GM18873 (cell line): ENCODE data around the gene ADAT3.

Source experiments
- ATAC-seq: cut with Tn5 transposase; IDR thresholded peaks from one replicate; pipeline ENCODE4 v1.9.1; 2021; ENCODE audit warnings: mild to moderate bottlenecking, moderate library complexity, moderate number of reproducible peaks; ENCODE audit not compliant: unreplicated experiment, low FRiP score

The ADAT3 gene

DNA sequence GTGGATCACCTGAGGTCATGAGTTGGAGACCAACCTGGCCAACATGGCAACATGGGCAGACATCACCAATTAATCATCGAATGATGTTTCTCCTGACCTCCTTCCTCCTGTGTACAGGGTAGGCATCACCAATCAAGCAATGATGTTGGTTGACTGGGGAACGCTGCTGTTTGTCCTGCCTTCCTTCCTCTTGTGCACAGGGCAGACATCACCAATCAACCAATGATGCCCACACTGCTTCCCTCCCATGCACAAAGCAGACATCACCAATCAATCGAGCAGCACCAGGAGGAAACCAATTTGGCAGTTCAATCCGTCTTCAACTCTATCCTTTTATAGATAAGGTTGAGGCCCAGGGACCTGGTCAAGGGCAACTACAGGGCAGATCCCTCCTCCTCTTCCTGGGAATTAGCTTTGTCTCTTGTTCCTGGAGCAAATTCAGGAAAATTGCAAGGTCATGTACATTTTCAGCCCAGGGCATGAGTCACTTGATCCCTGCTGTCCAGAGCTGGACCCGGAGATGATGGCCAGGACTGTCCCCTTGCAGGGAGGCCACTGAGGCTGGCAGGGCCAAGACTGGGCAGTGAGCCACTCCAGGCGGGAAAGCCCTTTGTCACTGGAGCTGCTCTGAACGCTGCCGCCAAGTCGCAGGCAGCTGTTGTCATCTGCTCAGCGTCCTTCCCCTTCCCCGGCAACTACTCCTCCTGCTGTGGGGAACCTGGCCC is 30.4 kb downstream of the ADAT3 start:
- ATAC-seq: no peak

GRCh38 chr19:1936430-1936829 is 31.2 kb downstream of the ADAT3 start:
- no peak for ATAC-seq

DNA sequence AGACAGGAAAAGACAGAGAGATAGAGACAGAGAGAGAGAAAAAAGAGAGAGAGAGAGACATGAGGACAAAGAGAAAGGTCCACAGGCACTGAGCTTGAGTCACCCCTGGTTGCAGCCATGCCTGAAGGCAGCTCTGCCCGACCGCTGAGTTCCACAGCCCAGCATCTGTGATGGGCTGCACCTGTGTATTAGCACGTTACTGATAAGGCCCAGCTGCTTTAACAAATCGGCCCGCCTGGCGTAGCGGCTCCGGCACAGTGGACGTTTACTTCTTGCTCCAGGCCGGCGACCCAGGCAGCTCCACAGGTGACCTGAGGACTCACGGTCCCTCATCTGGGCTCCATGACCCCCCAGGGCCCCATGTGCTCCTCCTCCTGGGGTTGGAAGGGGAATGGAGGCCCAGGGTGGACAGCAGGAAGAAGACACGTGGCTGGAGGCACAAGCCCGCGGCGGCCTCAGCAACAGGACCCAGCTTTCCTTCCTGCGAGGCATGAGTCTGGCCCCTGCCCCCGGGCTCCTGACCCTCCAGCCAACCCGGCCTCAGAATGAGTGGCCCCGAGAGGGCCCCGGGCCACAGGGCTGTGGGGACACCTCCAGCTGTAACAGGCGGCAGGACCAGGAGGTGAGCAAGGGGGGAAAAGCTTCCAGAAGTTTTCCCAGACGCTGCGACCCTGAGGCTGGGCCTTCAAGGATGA is 31.9 kb downstream of the ADAT3 start:
- ATAC-seq: no peak

GRCh38 chr19:1938071-1938470 is 32.9 kb downstream of the ADAT3 start:
- no peak for ATAC-seq

DNA sequence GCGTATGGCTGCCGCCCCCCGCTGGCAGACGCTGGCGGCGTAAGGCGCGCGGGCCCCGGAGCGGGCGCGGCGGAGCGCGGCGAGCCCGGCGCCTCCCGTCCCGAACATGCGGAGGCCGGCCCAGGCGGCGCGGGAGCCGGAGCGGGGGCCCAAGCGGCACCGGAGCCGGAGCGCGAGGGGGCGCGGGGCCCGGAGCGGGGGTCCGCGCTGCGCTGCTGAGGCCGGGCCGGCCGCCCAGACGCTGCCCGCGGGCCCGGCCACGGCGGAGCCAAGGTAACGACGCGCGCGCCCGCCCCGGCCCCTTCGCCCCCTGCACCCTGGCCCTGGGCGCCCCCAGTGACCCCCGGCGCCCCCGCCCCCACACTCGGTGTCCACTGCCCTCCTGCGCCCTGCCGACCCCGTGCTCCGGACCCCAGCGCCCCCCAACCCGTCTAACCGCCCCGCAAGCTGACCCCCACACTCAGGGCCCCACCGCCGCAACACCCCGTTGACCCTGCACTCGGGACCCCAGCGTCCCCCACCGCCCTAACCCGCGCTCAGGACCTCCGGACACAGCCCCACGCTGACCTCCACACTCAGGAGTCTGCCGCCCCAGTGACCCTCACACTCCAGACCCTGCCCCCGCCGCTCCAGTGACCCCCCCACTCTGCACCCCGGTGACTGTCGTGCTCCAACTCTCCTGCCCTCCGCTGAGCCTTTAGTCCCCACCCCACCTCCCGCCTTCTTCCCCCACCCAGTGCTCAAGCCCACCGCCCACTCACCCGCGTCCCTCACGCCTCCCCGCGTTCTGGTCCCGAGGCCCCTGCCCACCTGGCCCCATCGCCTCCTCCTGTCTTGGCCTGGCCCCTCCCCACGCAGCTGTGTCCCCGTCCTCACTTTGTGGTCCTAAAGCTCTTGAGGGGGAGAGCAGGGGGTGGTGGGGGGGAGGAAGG is 36.2 kb downstream of the ADAT3 start, which contains the start of gene CSNK1G2:
Gene CSNK1G2, plus strand, starts transcription at position 27 of the 932 bp plus-strand sequence. CDS start 28,601 bp downstream, outside the sequence.
- ATAC-seq: no peak

DNA sequence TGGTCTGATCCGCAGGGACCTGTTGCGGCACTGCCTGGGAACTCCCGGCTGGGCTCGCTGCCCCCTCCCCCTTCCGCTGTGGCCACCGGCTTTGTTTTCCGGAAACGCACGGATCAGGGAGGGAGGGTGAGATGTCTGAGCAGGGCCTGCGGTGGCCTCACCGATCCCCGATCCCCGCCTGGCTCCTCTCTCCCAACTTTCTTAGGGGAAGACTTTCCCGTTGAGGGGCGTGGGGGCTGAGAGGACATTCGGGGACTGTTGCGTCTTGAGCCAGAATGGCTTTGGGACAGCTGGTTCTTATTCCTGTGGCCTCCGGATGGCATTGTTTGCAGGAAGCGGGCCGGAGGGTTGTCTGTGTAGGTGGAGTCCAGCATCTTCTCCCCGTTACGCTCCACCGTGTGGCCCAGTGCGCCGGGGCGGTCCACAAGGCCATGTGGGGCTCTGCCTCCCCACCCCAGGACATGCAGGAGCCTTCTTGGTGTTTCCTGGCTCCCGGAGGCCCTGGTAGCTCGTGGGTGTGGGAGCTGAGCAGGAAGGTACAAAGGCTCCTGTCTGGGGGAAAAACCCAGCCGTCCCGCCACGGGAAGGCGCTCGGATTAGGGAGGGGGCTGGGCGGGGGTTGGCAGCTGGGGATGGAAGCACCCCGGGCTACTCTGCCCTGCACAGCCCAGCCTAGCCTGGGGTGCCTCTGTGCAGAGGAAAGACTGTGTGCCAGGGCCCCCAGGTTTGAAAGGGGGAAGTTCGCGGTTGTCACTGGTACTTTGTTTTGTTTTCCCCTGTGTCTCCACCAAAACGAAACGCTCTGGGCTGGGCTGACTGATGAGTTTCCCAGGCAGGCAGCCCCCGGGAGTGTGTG is 37.1 kb downstream of the ADAT3 start:
- no peak for ATAC-seq

- ATAC-seq: no peak
Observed at GRCh38 chr19:1942934-1943555, 37.8 kb downstream of the ADAT3 start.

DNA sequence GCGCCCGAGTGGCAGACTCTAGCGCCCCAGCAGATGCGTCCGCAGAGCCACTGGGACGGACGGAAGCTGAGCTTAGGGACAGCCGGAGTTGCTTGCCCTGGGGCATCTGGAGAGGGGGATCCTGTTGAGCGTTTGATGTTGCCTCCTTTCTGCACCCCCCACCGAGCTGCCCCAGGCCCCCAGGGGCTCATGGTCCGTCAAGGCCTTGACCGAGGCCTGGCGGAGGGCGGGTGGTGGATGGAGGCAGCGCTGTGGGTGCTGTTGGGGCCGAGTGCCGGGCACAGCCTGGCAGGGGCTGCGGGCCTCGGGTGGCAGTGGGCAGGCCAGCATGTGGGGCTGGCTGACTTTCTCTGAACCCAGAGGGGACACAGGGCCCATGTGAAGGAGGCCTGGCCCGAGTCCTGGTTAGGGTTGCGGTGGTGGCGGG is 38.5 kb downstream of the ADAT3 start:
- ATAC-seq: no peak

- no peak for ATAC-seq
Observed at GRCh38 chr19:1944088-1944915, 39.1 kb downstream of the ADAT3 start.

GRCh38 chr19:1944916-1945561 is 39.8 kb downstream of the ADAT3 start:
- no peak for ATAC-seq

- ATAC-seq: no peak
Observed at GRCh38 chr19:1945899-1946298, 40.7 kb downstream of the ADAT3 start.

DNA sequence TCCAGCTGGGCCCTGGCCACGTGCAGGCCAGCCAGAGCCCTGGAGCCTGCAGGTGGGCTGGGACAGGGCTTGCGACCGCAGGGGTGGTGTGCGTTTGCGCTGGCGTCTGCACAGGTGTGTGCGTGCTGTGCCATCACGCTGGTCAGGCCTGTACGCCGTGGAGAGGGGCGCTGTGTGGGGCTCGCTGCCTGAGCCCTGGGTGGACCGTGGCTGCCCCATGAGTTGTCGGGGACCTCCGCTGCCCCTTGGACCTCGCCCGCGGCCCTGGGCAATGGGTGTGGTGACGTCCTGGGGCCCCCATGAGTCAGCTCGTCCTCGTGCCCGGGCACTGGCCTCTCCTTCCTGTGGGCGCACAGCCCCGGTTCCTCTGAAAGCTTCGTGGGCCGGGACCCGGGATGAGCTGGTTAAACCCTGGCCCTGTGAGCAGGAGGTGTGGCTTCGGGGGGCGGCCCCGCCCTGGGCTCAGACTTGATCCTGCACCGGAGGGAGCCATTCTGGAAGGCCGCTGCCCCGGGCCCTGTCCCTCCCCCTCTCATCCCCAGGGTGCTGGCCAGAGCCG is 42.5 kb downstream of the ADAT3 start:
- no peak for ATAC-seq

- ATAC-seq: no peak
Observed at GRCh38 chr19:1949304-1950101, 44.3 kb downstream of the ADAT3 start.

GRCh38 chr19:1950640-1951039 is 45.4 kb downstream of the ADAT3 start:
- ATAC-seq: no peak

DNA sequence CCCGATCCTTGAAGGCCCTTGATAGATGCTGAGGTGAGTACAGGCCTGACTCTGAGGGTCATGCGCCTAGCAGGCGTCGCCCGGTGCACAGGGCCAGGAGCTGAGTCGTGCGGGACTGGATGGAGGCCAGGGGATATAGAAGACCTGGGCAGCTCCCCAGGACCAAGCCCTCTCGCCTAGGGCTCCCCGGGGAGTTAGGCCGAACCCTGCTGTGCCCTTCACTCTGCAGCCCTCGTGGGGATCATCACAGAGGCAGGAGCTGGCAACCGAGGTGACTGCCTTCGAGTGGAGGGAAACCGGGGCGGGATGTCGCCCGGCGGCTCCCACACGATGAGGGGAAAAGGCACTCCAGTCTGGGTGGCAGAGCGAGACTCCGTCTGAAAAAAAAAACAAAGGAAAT is 47.4 kb downstream of the ADAT3 start:
- ATAC-seq: no peak

GRCh38 chr19:1953037-1953436 is 47.8 kb downstream of the ADAT3 start:
- ATAC-seq: no peak

DNA sequence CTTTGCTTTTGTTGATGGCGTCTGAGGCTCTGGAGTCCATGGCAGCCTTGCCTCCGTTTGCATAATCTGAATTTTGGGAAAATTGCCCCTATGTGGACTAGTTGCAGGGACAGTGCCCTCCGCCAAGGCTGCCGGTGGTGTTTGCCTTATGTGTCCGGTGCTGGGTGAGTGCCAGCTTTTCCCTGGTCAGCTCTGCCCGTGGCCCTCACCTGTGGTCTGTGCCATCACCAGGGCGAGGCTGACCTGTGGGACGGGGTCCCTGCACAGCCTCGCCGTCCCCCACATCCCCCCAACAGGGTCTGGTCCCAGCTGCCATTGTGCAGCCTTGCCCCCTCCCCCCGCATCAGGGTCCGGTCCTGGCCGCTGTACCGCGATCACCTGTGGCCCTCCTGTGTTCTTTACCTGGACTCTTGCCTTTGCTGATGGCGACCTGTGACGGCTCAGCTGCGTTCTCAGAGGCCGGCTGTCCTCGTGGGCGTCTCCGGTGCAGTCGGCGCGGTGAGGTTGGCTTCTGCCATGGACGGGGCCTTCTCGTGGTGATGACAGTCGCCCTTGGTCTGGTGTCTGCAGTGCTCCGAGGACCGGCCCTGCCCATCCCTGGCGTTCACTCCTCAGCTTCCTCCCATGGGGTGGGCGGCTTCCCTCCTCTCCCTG is 48.4 kb downstream of the ADAT3 start:
- no peak for ATAC-seq
